Caco-2 (cell line): ENCODE measurements around the gene OR6C76. TPM values are rescaled to one million over a fixed set of nuclear protein-coding genes. Genes with fewer than 3 reads are reported as not detected.

Experiments
- Bru-seq: library from RNA; stranded (reverse); fragments of 400-500 nt; gene quantifications from one replicate; lab custom pipeline; 2021; lab: Mats Ljungman, UMichigan
- BruChase-seq, 2 experiments: library from RNA; stranded (reverse); fragments of 400-500 nt; gene quantifications; one replicate each; lab custom pipeline; 2021; lab: Mats Ljungman, UMichigan
- BruUV-seq: library from RNA; stranded (reverse); fragments of 400-500 nt; replicated peaks from 2 replicates; lab custom pipeline; 2021; lab: Mats Ljungman, UMichigan
- CTCF ChIA-PET: fragments of 300-600 bp; sonication (Branson Sonifier 250); formaldehyde crosslinking; loops from one replicate; lab custom pipeline; 2022; ENCODE audit warnings: antibody characterized with exemption; lab: Charles Lee
- POLR2A ChIA-PET: fragments of 300-600 bp; sonication (Branson Sonifier 250); formaldehyde crosslinking; loops from one replicate; lab custom pipeline; 2022; ENCODE audit warnings: antibody characterized with exemption; lab: Charles Lee
- DNase-seq, 2 experiments: peaks; one replicate each; pipeline versions ENCODE4 v3.0.0 to v3.0.0-alpha.2; 2020 to 2022
- H3K27me3 ChIP-seq: replicated peaks from 2 replicates; pipeline ENCODE4 v1.6.0; 2011; ENCODE audit warnings: low read length; ENCODE audit not compliant: control insufficient read depth, insufficient read depth
- H3K36me3 ChIP-seq: 2 replicates; pipeline ENCODE4 v1.5.1; 2011; ENCODE audit warnings: low read length; ENCODE audit not compliant: control insufficient read depth, insufficient read depth
- H3K4me1 ChIP-seq: fragments of 250-450 bp; sonication (Bioruptor Pico); 2 replicates; pipeline ENCODE4 v1.5.1; 2020; ENCODE audit warnings: mild to moderate bottlenecking
- H3K4me3 ChIP-seq: 2 replicates; pipeline ENCODE4 v1.5.1; 2011; ENCODE audit warnings: low read depth, mild to moderate bottlenecking, control low read depth, low read length
- H3K9me3 ChIP-seq: fragments of 250-450 bp; sonication (Bioruptor Pico); 2 replicates; pipeline ENCODE4 v1.5.1; 2020; ENCODE audit warnings: mild to moderate bottlenecking, moderate library complexity
- H3K27ac Mint-ChIP-seq: one replicate; pipeline ENCODE4 v1.8.0; 2022; ENCODE audit warnings: mixed read lengths; ENCODE audit not compliant: unreplicated experiment
- H3K27me3 Mint-ChIP-seq: one replicate; pipeline ENCODE4 v1.8.0; 2022; ENCODE audit warnings: mixed read lengths; ENCODE audit not compliant: insufficient read depth, unreplicated experiment
- H3K36me3 Mint-ChIP-seq: one replicate; pipeline ENCODE4 v1.8.0; 2022; ENCODE audit warnings: mild to moderate bottlenecking, mixed read lengths; ENCODE audit not compliant: insufficient read depth, unreplicated experiment
- H3K4me1 Mint-ChIP-seq: one replicate; pipeline ENCODE4 v1.8.0; 2022; ENCODE audit warnings: low read depth, mixed read lengths; ENCODE audit not compliant: unreplicated experiment
- H3K4me3 Mint-ChIP-seq: one replicate; pipeline ENCODE4 v1.8.0; 2022; ENCODE audit warnings: mild to moderate bottlenecking, moderate library complexity, mixed read lengths; ENCODE audit not compliant: unreplicated experiment
- H3K9me3 Mint-ChIP-seq: one replicate; pipeline ENCODE4 v1.8.0; 2022; ENCODE audit warnings: mixed read lengths; ENCODE audit not compliant: unreplicated experiment
- CTCF ChIP-seq, 2 experiments: fragments of 200-600 bp in 1 of 2; IDR thresholded peaks; 1 replicate in 1 of 2; 2 replicates in 1 of 2; pipeline versions ENCODE4 v1.5.1 to v1.8.0; 2011 to 2022; ENCODE audit warnings: antibody characterized with exemption in 1 of 2, control low read depth in 1 of 2, inconsistent platforms in 1 of 2, low read depth in 1 of 2, low read length in 1 of 2, mild to moderate bottlenecking in 1 of 2, moderate library complexity in 1 of 2; ENCODE audit not compliant: insufficient read depth in 1 of 2, severe bottlenecking in 1 of 2, unreplicated experiment in 1 of 2
- intact Hi-C: fragments of 100-400 bp; cut with micrococcal nuclease; formaldehyde crosslinking; loops from one replicate; pipeline ENCODE4 v1.10.0; 2022; ENCODE audit not compliant: unreplicated experiment
- long read RNA-seq: library from polyadenylated mRNA; stranded (forward); transcript quantifications from one replicate; pipeline ENCODE4 v2.0.0, GENCODE V29; 2022
- total RNA-seq: library from RNA; stranded (reverse); gene quantifications from 2 replicates; pipeline ENCODE4 v1.2.3, GENCODE V29; 2022

The OR6C76 gene
- total RNA-seq: not detected in 2 replicates
- Bru-seq, nascent RNA: not detected
- not detected for BruChase-seq, experiment 1, labeled RNA remaining after a 2-hour chase
- BruChase-seq, experiment 2, labeled RNA remaining after a 6-hour chase: not detected
- long read RNA-seq: 0 reads

- no peaks in the 10 kb centered on the region for H3K4me1 Mint-ChIP-seq
Measured at GRCh38 chr12:55425954-55426353, at the start of gene OR6C76. Gene OR6C76, plus strand, starts transcription at chr12:55426254. Its CDS starts 0 bp downstream, at chr12:55426254.

GRCh38 chr12:55385891-55386290 lies 40.2 kb upstream of the OR6C76 start:
- no peaks in the 10 kb centered on the region for H3K4me1 Mint-ChIP-seq
- TF ChIP-seq CTCF (IDR thresholded peaks at IDR 0.05; ENCODE audit: insufficient read depth in 1 of 2, low read depth in 1 of 2, low read length in 1 of 2, severe bottlenecking in 1 of 2, unreplicated experiment in 1 of 2): no peak
- Histone ChIP-seq H3K4me1 (no peaks in the 10 kb centered on the region), H3K4me3 (no peak overlapping the region), H3K27me3 (no peaks in the 10 kb centered on the region), H3K9me3 (no peaks in the 10 kb centered on the region), H3K36me3 (no peaks in the 10 kb centered on the region)
- intact Hi-C loops: no loop called here
- H3K27me3 Mint-ChIP-seq: no peaks in the 10 kb centered on the region
- BruUV-seq: no TSS peak
- DNase-seq: no peak
- POLR2A ChIA-PET: no interaction called here
- H3K9me3 Mint-ChIP-seq: no peaks in the 10 kb centered on the region
- CTCF ChIA-PET: interaction anchor here (0.9 kb wide), 1 partner anchor 197 kb away, joined by 7 read pairs; no protein-coding TSS in a partner anchor
- H3K27ac Mint-ChIP-seq: no peak overlapping the region
- H3K4me3 Mint-ChIP-seq: no peak overlapping the region
- H3K36me3 Mint-ChIP-seq: no peaks in the 10 kb centered on the region

More at GRCh38 chr12:55425954-55426353, at the start of gene OR6C76:
- Histone ChIP-seq H3K36me3 (no peaks in the 10 kb centered on the region), H3K4me3 (no peak within 1 kb of the TSS), H3K4me1 (no peaks in the 10 kb centered on the region), H3K9me3 (no peaks in the 10 kb centered on the region), H3K27me3 (no peaks in the 10 kb centered on the region)
- H3K36me3 Mint-ChIP-seq: no peaks in the 10 kb centered on the region
- TF ChIP-seq CTCF (IDR thresholded peaks at IDR 0.05; ENCODE audit: insufficient read depth in 1 of 2, low read depth in 1 of 2, low read length in 1 of 2, severe bottlenecking in 1 of 2, unreplicated experiment in 1 of 2): no peak
- BruUV-seq: no TSS peak
- H3K4me3 Mint-ChIP-seq: no peak within 1 kb of the TSS
- H3K27me3 Mint-ChIP-seq: no peaks in the 10 kb centered on the region
- no peak within 1 kb of the TSS for H3K27ac Mint-ChIP-seq
- H3K9me3 Mint-ChIP-seq: peaks cover 1% of the 10 kb centered on the region
- intact Hi-C loops: no loop called here
- no peak for DNase-seq
- POLR2A ChIA-PET: no interaction called here
- CTCF ChIA-PET: no interaction called here

GRCh38 chr12:55392032-55392795 lies 33.8 kb upstream of the OR6C76 start:
- Mint-ChIP-seq H3K9me3 (no peaks in the 10 kb centered on the region), H3K4me3 (no peak overlapping the region), H3K36me3 (no peaks in the 10 kb centered on the region), H3K27ac (no peak overlapping the region), H3K27me3 (no peaks in the 10 kb centered on the region), H3K4me1 (no peaks in the 10 kb centered on the region)
- Histone ChIP-seq H3K36me3 (no peaks in the 10 kb centered on the region), H3K4me3 (no peak overlapping the region), H3K9me3 (no peaks in the 10 kb centered on the region), H3K4me1 (no peaks in the 10 kb centered on the region), H3K27me3 (no peaks in the 10 kb centered on the region)
- no TSS peak for BruUV-seq
- no peak for DNase-seq
- ChIA-PET CTCF (no interaction called here), POLR2A (no interaction called here)
- intact Hi-C loops: no loop called here
- no peak for TF ChIP-seq CTCF (IDR thresholded peaks at IDR 0.05; ENCODE audit: insufficient read depth in 1 of 2, low read depth in 1 of 2, low read length in 1 of 2, severe bottlenecking in 1 of 2, unreplicated experiment in 1 of 2)
